CD4-positive, alpha-beta T cell treated with Interleukin-12 subunit alpha and Interleukin-12 subunit beta, for 1 hour (primary cell): ENCODE data around the gene KRTCAP3.
"Not testable (repeated sequence)": the region's sequence is repeated elsewhere in the genome, so short reads cannot be mapped to it uniquely, and the experiment has no call there.

Experiments
- DNase-seq: peaks from one replicate; pipeline ENCODE4 v3.0.0-alpha.2; 2020

Gene KRTCAP3

GRCh38 chr2:27441958-27442919, at the start of gene KRTCAP3:
TSS of gene KRTCAP3 (plus strand) at chr2:27442381. CDS start at chr2:27442413, 32 bp downstream.
- DNase-seq: peak; percentile 74

GRCh38 chr2:27393225-27393624, 49.0 kb upstream of the KRTCAP3 start:
- no peak for DNase-seq

GRCh38 chr2:27398962-27399361, 43.2 kb upstream of the KRTCAP3 start:
- no peak for DNase-seq

GRCh38 chr2:27400348-27401135, 41.6 kb upstream of the KRTCAP3 start:
- DNase-seq: no peak

- DNase-seq: no peak
Measured at GRCh38 chr2:27407798-27408491, 34.2 kb upstream of the KRTCAP3 start.

GRCh38 chr2:27408601-27409320, 33.4 kb upstream of the KRTCAP3 start:
- DNase-seq: no peak

GRCh38 chr2:27409321-27410073, 32.7 kb upstream of the KRTCAP3 start, which contains the start of gene PPM1G:
TSS of gene PPM1G (minus strand) at chr2:27409591. CDS start at chr2:27409422, 169 bp downstream.
- peak; percentile 96 for DNase-seq

GRCh38 chr2:27412419-27413152, 29.6 kb upstream of the KRTCAP3 start:
- no peak for DNase-seq

- no peak for DNase-seq
Measured at GRCh38 chr2:27416151-27416550, 26.0 kb upstream of the KRTCAP3 start.

- DNase-seq: no peak
Measured at GRCh38 chr2:27420996-27421395, 21.2 kb upstream of the KRTCAP3 start.

- no peak for DNase-seq
Measured at GRCh38 chr2:27421660-27422250, 20.4 kb upstream of the KRTCAP3 start.

- no peak for DNase-seq
Measured at GRCh38 chr2:27422958-27423357, 19.2 kb upstream of the KRTCAP3 start.

- not testable (repeated sequence) for DNase-seq
Measured at GRCh38 chr2:27425039-27425438, 17.1 kb upstream of the KRTCAP3 start.

- DNase-seq: no peak
Measured at GRCh38 chr2:27427863-27428212, 14.3 kb upstream of the KRTCAP3 start.

- DNase-seq: peak; percentile 91
Measured at GRCh38 chr2:27428213-27428977, 13.8 kb upstream of the KRTCAP3 start, which contains the start of gene NRBP1. TSS of gene NRBP1 (plus strand) at chr2:27428631. CDS start at chr2:27433274, 4,643 bp downstream.

GRCh38 chr2:27428978-27429541, 13.1 kb upstream of the KRTCAP3 start:
- DNase-seq: peak; percentile 80

GRCh38 chr2:27431395-27431794, 10.8 kb upstream of the KRTCAP3 start:
- peak; percentile 46 for DNase-seq

- DNase-seq: no peak
Measured at GRCh38 chr2:27435628-27436027, 6.6 kb upstream of the KRTCAP3 start.
